GM21390 (cell line): Measurements from ENCODE around the gene MCOLN2.
A peak's percentile ranks its signal among the peaks of the same experiment; 100 is the strongest.
"Not testable (repeated sequence)": the region's sequence is repeated elsewhere in the genome, so short reads cannot be mapped to it uniquely, and the experiment has no call there.

Experiments used
- ATAC-seq: cut with Tn5 transposase; IDR thresholded peaks from one replicate; pipeline ENCODE4 v1.9.1; 2021; ENCODE audit not compliant: unreplicated experiment

Gene MCOLN2

DNA sequence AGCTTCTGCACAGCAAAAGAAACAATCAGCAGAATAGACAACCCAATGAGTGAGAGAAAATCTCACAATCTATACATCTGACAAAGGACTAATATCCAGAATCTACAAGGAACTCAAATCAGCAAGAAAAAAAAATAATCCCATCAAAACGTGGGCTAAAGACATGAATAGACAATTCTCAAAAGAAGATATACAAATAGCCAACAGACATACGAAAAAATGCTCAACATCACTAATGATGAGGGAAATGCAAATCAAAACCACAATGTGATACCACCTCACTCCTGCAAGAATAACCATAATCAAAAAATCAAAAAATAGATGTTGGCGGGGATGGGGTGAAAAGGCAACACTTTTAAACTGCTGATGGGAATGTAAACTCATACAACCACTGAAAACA lies 10.4 kb downstream of the MCOLN2 start:
- ATAC-seq, result not testable (repeated sequence)

DNA sequence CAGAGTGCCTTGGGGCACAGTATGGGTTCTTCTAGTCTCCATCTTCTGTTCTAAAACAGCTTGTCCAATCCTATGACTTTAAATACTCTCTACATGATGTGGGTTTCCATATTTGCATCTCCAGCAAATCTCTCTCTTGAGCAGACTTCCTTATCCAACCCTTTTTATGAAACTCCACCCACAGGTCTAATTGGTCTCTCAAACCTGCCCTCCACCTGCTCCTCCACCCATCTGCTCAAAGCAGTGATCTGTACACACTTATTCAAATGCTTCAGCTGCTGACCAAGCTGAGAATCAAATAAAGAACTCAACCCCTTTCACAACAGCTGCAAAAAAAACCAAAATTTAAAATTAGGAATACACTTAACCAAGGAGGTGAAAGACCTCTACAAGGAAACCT lies 11.5 kb downstream of the MCOLN2 start:
- peak; percentile 39 for ATAC-seq

DNA sequence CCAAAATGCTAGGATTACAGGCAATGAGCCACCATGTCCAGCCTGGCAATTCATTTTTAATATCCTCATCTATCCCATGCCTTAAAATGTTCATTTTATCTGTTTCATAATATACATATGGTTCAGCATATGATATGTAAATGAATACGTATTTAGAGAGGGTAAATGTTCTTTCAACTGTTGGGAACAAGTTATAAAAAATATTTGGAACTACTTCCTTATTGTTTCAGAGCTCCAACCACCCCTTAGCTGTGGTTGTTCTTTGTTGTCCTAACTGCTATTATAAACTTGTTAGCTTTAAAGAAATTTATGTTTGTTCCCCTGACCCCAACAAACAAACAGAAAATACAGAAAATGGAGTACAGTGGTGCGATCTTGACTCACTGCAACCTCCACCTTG lies 14.5 kb downstream of the MCOLN2 start:
- ATAC-seq, result no peak

DNA sequence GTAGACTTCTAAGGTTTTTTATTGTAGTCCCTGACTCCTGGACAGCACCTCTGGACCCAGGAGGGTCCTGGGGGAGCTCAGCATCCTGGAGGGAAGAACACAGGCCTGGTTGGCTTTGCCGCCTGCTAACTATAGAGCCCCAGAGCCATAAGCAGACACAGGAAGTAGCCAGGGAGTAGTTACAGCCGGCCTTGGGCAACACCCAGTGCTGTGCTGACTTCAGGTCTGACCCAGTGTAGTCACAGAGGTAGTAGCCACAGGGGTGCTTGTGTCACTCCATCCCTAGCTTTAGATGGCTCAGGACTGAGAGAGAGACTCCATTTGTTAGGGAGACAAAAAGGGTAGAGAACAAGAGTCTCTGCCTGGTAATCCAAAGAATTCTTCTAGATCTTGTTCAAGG lies 21.9 kb downstream of the MCOLN2 start:
- ATAC-seq, result peak; percentile 27

DNA sequence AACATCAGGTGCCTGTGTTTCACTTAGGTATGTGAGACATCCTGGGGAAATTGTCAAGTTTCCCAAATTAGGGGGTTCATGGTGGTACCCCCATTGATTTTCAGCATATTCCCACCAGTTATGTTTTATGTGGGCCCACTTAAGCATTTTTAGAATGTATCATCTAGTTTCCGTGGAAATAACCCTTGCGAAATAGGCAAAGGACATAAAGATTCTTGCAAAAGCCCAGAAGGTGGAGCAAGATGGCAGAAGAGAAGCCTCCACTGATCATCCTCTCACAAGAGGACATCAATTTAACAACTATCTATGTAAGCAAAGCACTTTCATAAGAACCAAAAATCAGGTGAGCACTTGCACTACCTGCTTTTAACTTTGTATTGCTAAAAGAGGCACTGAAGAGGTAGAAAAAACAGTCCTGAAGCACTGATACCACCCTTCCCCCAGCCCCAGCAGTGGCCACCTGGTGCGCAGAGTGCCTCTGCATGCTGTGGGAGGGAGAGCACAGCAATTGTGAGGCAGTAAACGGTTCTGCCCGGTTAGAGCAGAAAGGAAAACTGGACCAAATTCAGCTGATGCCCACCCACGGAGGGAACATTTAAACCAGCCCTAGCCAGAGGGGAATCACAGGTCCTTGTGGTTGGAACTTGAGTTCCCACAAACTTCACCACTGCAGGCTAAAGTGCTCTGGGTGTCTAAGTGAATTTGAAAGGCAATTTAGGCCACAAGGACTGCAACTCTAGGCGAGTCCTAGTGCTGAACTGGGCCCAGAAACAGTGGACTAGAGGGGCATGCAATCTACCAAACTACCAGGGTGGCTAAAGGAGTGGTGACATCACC lies 23.2 kb downstream of the MCOLN2 start:
- ATAC-seq, result peak; percentile 33

DNA sequence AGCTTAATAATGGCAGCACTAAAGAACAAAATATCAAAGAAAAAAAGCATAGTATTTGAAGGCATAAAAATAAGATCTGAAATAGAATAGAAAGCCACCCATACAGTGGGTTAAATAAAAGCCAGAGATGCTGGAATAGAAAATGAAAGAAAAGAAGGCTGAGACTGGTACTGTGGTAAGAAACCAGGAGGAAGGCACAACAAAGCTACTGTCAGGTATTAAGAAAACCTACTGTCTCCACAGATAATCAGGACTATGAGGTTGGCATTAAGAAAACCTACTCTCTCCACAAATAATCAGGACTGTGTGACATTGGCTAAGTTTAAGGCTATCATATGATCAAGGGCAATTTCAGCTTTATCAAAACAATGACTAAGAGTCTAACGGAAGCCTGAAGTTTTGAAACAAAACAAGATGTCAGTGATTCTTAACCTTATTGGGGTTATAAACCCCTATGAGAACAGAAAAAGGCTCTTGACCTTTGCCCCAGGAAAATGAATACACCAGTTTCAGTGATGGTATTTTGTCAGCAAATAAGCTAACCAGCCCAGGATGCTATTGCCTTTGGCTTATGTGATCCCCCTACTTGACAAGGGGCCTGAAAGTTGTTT lies 24.4 kb downstream of the MCOLN2 start:
- ATAC-seq, result peak; percentile 43

DNA sequence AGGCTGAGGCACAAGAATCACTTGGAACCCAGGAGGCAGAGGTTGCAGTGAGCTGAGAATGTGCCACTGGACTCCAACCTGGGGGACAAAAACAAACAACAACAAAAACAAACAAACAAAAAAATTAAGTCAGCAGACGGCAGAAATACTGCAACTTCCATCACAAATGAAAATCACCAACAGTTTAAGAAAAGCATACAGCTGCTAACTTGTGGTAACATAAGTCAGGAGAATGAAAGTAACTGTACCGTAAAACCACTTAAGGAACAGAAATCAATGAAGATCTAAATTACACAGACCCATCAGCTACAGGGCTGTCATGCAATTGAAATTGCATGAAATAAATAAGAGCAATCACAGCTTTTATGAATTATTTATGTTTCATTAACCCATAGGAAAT lies 25.0 kb downstream of the MCOLN2 start:
- peak; percentile 45 for ATAC-seq

DNA sequence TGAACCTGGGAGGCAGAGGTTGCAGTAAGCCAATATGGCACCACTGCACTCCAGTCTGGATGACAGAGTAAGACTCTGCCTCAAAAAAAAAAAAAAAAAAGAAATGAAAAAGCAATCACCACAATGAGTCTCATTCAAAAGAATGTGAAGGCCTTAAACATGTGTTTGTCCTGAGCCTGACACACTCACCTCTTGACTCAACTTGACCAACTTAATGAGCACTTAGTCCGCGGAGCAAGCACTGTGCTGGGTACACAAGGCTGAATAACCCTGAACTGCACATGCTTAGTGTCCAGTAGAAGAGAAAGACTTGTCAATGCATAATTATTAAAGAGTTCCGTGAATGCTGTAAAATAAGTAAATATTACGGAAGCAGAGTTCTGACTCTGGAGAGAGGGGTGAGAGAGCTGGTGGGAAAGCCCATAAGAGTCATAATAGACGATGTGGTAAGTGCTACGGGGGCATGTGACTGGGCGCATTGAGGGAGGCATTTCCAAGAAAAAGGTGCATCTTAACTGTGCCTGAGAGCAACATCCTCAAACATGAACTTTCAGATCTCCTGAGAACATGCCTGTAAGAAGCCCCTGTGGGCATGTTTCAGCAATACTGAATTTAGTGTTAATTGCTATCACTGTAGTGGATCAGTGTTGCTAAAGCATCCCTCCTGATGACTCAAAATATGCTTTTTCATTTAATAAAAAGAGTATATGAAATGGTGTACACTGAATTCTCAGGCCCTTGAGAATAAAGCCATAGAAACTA lies 27.2 kb downstream of the MCOLN2 start:
- peak; percentile 43 for ATAC-seq

DNA sequence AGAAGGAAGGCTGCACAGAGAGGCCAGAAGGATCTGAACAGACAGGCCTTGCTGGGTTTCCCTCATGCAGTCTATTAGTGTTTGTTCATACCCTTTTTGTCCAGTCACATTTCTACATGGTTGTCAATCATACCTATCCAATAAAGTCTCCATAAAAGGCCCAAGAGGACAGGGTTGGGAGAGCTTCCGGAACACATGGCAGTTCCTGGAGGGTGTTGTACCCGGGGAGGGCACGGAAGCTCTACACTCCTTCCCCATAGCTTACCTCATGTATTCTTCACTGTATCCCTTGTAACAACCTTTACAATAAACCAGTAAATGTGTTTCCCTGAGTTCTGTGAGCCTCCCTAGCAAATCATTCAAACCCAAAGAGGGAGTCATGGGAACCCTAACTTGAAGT lies 28.0 kb downstream of the MCOLN2 start:
- ATAC-seq, result no peak

DNA sequence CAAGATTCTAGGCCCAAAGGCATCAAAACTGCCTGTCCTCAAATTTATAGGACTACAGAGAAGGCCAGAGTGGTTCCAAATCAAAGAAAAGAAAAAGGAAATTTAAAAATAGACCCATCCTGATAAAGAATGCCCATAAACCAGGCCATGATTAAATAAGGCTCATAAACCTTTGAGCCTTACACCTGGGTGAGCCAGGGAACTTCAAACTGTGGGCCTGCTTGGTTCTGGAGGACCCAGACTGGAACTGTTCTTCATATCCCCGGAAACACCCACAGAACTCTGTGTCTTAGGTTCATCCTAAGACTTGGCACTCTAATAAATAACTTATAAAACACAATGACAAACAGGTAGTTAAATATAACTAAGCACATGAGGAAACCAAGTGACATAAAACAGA lies 28.8 kb downstream of the MCOLN2 start:
- no peak for ATAC-seq

DNA sequence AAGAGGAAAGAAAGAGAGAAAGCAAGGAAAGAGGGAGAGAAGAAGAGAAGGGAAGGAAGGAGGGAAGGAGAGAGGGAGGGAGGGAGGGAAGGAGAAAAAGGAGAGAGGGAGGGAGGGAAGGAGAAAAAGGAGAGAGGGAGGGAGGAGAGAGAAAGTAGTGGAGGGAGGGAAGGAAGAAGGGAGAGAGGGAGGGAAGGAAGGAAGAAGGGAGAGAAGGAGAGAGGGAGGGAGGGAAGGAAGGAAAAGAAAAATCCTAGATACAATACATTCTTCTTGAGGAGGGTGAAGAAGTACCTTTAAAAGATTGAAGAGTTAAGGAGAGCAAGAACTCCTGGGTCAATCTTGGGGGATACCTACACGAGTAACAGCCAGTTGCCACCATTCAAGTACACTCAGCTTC lies 29.2 kb downstream of the MCOLN2 start:
- ATAC-seq, result no peak

DNA sequence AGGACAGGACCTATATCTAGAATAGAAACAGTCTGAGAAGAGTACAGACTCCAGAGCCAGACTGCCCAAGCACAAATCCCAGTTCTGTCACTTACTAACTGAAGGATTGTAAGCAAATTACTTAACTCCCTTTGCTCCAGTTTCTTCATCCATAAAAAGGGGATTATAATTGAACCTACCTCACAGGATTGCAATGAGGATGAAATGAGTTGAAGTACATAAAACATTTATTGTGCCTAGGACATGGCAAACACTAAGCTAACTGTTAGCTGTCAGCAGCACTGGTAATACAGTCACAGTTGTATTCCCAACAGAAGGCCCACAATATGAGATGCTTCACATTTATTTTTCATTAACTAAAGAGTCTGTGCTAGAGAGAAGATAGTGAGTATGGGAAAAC lies 33.9 kb downstream of the MCOLN2 start:
- no peak for ATAC-seq

DNA sequence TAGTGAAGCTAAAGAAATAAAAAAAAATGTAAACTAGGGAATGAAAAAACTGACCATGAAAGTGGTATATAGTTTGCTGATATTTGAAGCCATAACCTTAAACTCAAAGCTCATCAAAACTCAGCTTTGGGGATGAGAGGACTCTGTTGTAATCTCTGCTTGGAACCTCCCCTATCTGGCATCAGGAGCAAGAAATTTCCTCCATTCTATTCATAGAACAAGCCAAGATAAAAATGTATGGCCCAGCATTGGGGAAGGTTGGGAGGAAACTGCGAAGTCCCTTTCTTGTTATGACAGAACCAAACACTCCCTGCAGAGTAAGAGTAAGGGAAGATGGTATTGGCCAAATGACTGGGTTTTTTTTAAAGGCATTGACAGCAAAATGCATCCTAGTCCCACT lies 35.6 kb downstream of the MCOLN2 start:
- no peak for ATAC-seq

DNA sequence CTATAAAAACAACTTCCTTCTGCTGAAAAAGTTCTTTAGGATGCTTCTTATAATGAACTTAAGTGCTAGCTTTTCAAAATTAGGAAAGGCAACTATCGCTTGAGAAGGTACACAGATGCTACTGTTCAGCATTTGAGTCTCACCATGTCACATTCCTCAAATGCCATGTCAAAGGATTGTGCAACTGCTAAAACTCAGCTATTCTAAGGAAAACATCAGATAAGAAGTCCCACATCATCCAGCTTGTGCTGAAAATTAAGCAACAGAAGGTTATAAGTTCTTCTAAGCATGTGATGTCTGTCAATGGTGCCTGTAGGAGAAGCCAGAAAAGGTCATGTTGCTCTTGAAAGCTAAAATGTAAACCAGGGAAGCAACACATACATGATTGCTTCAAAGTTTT lies 36.5 kb downstream of the MCOLN2 start:
- ATAC-seq, result no peak

DNA sequence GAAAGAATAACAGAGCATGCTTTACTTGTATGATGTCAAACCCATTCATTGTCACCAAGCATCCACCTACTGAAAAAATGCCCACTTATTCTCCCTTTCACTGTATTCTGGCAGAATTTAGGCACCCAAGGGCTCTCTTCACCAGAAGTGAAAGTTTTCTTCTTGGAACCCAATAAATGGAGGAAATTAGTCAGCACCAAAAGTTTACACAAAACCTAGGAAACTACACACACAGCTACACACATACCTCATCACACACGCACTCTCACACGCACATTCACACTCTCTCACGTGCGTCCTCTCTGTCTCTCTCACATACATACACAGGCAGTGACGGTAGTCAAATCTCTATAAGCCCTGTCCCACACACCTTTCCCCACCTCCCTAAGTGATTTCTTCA lies 37.6 kb downstream of the MCOLN2 start:
- peak; percentile 79 for ATAC-seq

DNA sequence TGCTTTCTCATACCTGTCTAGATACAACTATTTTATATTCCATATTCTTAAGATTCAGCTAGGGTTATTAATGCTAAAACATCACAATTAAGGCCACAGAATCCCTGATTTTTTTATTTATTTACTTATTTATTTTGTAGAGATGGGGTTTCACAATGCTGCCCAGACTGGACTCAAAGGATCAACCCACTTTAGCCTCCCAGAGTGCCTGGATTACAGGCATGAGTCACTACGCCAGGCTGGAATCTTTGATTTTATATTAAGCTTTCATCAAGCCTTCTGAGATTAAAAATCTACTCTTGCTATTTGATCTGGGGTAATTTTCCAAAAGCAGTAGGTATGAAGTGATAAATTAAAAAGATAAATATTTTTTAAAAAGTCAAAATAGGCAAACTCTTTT lies 38.9 kb downstream of the MCOLN2 start:
- ATAC-seq, result no peak

DNA sequence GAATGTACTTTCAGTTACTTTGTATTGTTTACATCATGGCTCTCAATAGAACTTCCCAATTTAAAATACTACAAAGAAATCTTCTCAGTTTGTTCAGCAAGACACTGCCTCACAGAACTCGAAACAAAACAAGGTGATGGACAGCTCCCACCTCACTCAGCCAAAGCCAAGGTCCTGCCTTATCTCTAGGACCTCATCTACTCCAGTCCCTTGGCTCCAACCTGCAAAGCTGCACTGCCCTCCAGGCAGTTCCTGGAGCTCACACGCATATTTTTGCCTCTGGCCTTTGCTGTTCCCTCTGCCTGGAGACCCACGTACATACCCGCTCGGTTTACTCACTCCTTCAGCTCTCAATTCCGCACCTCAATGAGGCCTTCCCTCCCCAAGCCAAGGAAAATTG lies 40.3 kb downstream of the MCOLN2 start:
- no peak for ATAC-seq

DNA sequence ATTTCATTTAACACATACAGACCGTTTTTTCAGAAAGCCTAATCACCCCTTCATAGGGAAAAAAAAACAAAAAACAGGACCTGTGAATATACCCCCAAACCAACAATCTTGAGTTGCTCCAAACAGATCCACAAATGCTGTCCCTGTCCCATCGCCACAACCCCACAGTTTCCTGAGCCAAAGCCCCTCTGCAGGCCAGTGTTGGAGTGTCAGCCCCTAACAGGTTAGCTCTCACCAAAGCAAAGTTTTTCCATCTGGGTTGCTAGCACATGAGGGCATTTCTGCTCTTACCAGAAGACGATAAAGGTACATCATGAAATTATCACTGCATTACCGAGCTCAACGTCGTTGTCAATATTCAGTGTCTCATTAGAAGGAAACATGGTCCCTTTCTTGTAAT lies 40.8 kb downstream of the MCOLN2 start:
- no peak for ATAC-seq

DNA sequence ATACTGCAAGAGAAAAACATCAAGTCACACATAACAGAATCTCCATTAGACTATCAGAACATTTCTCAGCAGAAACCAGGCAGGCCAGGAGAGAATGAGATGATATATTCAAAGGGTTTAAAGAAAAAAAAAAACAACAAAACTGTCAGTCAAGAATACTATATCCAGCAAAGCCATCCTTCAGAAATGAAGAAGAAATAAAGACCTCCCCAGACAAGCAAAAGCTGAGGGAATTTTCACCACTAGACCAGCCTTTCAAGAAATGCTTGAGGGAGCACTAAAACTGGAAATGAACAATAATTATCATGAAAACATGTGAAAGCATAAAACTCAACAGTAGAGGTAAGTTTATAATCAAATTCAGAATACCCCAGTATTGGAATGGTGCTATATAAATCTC lies 47.2 kb downstream of the MCOLN2 start:
- ATAC-seq, result no peak

DNA sequence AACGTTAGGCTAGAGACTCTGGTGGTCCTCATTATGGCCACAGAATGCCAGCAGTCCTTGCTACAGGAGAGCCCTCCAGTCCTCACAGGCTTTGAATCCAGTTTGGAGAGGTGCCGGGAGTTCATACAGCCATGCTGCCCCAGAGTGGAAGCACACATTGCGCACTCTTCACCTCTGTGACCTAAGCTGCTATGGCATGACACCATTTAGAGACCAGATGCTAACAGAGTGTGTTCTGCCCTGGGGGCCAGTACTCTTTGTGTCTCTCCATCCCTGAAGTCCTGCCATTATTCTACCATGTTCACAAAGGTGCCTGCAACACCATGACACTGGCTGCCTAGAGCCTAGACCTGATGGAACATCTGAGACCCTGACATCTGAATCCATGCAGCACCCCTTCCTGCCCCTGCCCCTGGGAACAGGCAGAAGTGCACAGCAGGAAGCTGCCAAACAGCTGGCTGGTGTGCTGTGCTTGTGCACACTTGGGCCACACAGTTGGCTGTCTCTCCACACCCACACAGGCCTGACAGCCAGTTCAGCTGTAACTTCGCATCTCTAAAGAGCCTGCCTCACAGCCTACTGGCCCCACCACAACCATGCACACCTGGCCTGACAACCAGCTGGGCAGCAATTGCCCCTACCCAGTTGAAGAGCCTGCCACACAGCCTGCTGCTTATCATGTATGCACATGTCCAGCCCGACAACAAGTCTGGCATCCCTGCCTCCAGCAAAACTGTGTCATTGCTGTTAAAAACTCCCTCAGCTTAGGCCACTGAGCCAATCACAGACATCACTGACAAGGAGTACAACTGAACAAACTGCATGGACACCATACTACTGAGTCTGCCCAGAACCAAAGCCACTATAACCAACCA lies 49.1 kb downstream of the MCOLN2 start:
- no peak for ATAC-seq

DNA sequence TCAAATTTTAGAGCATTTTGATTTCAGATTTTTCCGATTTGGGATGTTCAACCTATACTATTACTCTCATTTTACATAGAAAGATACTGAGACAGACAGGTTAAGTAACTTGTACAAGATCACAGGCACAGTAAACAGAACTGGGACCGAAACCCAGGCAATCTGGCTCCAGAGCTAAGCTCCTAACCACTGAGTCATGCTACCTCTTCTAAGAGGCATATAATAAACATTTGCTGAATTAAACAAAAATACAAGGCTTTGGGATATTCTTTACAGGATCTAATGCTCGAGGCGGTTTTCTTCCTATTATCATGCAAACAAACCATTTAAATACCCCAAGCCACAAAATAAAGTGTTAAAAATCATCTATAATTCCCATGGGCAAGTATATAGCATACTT lies 50.3 kb downstream of the MCOLN2 start:
- ATAC-seq, result no peak
